Fibroblast of mammary gland (primary cell): Measurements from ENCODE around the gene MCF2L.

Experiments
- DNase-seq: peaks from one replicate; pipeline ENCODE4 v3.0.0-alpha.2; 2010; ENCODE audit warnings: low read depth
- H3K4me3 ChIP-seq: 2 replicates; pipeline ENCODE4 v1.5.1; 2011; ENCODE audit warnings: low read depth, mild to moderate bottlenecking, low read length, moderate library complexity; ENCODE audit not compliant: control insufficient read depth
- TF ChIP-seq, protein P1 (sequence below): conservative IDR thresholded peaks from 2 replicates; pipeline ENCODE4 v1.5.1; 2011; ENCODE audit warnings: low read depth, low read length, inconsistent platforms; ENCODE audit not compliant: control insufficient read depth, insufficient read depth

Gene MCF2L

GRCh38 chr13:113122550-113123225, 153.7 kb downstream of the MCF2L start, which contains the start of gene F10:
F10 (plus strand) TSS chr13:113122799; CDS start chr13:113122856, 57 bp downstream.
- peak within 1 kb of the TSS; percentile 16 for H3K4me3 ChIP-seq
- DNase-seq, result peak; percentile 63
- TF ChIP-seq, protein P1, sequence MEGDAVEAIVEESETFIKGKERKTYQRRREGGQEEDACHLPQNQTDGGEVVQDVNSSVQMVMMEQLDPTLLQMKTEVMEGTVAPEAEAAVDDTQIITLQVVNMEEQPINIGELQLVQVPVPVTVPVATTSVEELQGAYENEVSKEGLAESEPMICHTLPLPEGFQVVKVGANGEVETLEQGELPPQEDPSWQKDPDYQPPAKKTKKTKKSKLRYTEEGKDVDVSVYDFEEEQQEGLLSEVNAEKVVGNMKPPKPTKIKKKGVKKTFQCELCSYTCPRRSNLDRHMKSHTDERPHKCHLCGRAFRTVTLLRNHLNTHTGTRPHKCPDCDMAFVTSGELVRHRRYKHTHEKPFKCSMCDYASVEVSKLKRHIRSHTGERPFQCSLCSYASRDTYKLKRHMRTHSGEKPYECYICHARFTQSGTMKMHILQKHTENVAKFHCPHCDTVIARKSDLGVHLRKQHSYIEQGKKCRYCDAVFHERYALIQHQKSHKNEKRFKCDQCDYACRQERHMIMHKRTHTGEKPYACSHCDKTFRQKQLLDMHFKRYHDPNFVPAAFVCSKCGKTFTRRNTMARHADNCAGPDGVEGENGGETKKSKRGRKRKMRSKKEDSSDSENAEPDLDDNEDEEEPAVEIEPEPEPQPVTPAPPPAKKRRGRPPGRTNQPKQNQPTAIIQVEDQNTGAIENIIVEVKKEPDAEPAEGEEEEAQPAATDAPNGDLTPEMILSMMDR, result no peak

GRCh38 chr13:113123226-113124201, 154.5 kb downstream of the MCF2L start:
- TF ChIP-seq, protein P1, result peak; percentile 33
- no peak overlapping the region for H3K4me3 ChIP-seq
- no peak for DNase-seq

- DNase-seq, result no peak
- TF ChIP-seq, protein P1, result no peak
- H3K4me3 ChIP-seq, result no peak overlapping the region
Observed at GRCh38 chr13:113124211-113124970, 155.4 kb downstream of the MCF2L start.

GRCh38 chr13:113125506-113126264, 156.7 kb downstream of the MCF2L start:
- no peak overlapping the region for H3K4me3 ChIP-seq
- no peak for DNase-seq
- TF ChIP-seq, protein P1, result no peak

- DNase-seq, result no peak
- H3K4me3 ChIP-seq, result no peak overlapping the region
- TF ChIP-seq, protein P1, result no peak
Observed at GRCh38 chr13:113126265-113127150, 157.5 kb downstream of the MCF2L start.
